ENCODE results near the gene COMT.

The COMT gene

DNA sequence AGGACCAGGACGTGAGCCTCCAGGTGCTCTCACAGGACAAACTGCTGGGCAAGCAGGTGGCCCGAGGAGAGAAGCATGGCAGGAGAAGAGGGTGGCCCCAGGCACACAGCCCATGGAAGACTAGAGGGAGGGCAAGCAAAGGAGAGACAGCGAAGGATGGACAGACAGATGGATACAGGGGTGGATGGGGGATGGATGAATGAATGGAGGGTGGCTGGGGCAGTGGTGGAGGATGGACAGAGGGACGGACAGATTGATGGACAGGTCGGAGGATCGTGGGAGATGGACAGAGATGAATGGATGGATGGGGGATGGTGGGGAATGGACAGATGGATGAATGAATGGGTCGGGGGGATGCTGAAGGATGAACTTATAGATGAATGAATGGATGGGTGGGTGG is 52.4 kb downstream of the COMT start:
- FAIRE-seq (no peak), DNase-seq (ENCODE audit: low spot score) (no peak)

DNA sequence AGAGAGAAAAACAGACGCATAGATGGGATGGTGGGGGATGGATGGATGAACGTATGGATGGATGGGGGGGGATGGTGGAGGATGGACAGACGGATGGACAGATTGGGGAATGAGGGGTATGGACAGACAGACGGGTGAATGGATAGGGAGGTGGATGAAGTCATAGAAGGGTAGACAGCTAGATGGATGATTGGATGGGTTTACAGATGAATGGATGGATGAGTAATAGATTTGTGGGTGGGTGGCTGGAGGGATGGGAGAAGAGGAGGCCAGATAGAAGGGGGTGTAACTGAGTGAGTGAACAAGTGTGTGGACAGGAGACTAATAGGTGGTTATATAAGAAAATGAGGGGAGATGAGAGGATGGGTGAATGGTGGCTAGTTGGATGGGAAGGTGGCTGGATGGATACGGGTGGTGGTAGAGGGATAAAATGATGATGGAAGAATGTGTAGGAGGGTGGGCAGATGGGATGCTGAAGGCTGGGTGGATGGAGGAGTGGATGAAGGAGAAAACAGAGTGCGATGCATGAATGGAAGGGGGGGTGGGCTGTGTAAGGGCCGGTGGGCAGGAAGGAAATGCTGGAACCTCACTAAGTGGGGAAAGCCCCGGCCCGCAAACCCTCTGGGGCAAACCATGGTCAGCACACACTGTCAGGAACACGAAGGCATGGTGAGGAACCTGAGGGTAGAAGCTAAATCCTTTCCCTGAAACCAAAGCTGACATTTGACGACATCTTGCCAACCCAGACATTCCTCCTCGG is 53.5 kb downstream of the COMT start:
- DNase-seq (ENCODE audit: low spot score) (no peak), FAIRE-seq (no peak)

DNA sequence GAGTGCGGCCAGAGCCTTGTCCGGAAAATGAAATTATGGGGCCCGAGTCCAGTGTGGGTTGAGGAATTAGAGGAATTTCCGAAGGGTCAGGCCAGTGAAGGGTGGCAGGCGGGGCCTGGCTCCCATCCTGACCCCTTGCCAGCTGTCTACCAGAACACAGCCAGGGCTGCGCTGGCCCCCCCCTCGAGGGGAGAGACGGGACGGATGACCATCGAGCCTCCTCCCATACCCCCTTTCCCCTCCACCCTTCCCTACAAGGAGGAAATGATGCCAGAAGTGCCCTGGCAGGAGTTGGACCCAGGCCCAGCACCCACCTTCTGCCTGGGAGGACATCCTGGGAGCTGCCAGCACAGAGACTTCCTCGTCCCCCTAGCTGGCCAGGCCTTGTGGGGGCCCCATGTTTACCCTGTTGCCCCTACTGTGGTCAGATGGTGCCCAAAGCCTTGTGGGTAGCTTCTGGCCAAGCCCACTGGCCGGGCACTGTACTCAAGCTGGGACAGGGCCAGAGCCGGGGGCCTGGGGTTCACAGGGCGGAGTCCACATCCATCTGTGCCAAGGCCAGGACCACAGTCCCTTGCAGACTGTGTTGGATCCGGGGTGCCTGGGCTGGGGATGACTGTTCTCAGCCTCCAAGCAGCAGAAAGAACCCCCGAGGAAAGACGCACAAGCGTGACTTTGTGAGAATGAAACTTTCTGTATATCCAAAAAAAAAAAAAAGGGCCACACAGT is 54.2 kb downstream of the COMT start:
- no peak for DNase-seq (ENCODE audit: low spot score)
- no peak for FAIRE-seq

DNA sequence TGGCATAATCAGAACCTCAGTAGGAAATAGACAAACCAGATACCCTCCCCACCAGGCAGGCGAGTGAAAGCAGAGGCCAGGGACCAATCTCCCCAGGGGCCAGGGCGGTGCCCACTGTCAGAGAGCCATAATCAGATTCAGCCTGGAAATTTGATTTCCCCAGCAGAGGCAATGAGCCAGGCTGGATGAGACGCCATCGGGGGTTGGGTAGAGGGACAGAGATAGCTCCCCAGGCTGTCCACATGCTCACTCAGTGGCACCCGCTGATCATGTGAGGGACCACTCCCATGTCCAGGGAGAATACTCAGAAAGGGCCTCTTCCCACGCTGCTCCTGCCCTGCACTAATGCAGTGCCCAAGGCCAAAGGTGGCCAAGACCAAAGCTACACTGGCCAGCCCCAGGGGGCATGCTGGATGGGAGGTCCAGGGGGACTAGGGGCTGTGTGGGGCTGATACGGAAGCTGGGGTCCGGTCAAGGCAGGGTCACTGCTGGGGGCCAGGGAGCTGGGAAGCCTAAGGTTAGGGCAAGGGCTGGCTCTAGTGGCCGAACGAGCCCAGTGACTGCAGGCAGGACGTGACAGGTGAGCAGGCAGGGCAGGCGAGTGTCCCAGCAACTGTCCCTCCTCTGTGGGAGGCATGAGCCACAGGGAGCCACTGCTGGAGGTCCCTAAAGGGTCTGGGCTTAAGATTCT is 55.3 kb downstream of the COMT start:
- DNase-seq (ENCODE audit: low spot score) = no peak
- FAIRE-seq = no peak

DNA sequence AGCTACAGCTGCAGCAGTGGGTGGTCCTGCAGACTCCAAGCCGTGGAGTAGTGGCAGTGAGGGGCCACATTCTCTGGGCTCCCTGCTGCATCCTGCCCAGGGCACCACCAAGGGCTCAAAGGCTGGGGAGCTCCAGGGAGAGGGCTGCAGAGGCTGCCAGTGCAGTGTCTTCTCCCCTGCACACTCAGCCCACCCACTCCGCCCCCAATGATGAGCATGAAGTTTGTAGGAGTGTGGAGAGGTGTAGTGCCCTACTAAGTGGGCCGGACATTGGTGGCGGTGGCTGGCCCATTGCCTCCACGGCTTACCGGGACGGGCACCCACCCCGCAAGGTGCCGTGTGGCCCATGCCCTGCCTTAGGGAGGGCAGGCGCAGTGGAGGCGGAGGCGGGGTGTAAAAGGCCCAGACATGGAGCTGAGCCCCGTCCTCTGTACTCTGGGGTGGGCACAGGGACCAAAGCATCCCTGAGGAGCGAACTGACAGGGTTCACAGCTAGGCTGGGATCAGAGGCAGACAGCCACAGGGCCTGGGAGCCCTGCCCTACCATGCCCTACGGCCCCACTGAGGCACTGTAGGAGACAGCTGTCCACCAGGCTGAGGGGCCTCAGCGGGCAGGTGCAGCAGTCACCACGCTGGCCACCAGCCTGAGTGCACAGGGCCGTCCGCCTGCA is 56.1 kb downstream of the COMT start:
- no peak for FAIRE-seq
- no peak for DNase-seq (ENCODE audit: low spot score)

DNA sequence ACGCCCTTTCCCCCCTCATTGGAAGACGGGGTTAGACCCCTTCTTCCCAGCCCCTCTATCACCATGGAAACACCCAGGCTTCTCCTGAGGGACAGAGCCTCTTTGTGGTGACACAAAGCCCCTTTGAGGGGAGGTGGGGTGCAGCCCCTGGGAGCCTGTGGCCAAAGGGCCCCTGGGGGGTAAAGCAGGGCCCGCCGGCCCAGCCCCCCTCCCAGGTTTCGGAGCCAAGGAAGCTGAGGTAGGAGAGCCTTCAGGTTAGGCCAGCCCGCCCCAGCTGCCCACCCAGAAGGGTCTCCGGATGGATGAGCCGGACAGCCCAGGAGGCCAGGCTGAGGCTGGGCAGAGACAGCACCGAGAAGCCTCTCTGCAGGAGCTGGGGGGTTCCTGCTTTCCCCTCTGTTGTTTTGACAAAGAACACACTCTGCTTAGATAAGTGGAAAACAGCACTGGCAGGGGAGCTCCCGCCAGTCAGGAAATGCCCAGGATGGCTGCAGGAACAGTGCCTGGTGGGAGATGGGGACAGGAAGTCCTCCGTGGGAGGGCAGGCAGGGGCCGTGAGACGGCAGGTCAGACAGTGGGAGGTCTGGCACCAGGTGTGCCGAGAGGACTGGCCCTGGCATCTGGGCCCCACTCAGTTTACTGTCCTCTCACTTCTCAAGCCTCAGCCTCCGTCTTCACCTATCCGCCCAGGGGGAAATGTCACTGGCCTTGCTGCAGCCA is 56.8 kb downstream of the COMT start:
- no peak for FAIRE-seq
- no peak for DNase-seq (ENCODE audit: low spot score)

DNA sequence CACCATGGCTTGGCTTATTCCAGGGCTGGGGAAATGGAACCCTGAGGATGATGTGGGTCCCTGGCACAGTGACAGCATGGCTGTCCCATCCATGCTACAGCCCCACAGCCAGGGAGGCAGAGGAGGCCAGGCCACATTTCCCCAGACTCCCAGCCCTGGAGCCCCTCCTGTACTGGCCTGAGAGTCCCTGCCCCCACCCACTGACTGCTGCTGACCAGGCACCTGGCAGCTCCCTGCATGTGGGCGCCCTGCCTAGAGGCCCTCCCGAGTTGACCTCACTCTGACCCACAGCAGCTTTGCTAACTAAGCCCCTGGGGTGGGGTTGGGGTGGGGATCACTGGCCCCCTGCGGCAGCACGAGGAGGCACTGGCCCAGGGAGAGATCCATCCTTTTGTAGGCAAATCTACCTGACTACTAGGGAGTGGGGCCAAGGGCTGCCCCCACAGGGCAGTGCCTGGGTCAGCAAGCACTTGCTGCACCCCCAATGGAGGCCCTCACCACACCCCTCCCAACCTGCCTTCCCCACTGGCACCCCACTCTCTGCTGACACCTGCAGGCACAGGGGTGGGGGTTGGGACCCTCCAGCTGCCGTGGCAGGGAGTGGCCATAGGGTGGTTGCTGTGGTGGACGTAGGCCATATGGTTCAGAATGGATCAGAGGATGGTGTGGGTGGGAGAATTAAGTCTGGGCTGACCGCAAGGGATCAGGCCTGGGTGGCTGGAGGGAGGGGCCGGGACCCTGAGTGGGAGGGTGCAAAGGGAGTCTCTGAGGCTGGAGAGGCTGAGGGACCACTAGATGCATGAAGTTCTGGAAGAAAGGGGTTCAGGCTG is 57.6 kb downstream of the COMT start:
- DNase-seq (ENCODE audit: low spot score) (no peak), FAIRE-seq (no peak)

DNA sequence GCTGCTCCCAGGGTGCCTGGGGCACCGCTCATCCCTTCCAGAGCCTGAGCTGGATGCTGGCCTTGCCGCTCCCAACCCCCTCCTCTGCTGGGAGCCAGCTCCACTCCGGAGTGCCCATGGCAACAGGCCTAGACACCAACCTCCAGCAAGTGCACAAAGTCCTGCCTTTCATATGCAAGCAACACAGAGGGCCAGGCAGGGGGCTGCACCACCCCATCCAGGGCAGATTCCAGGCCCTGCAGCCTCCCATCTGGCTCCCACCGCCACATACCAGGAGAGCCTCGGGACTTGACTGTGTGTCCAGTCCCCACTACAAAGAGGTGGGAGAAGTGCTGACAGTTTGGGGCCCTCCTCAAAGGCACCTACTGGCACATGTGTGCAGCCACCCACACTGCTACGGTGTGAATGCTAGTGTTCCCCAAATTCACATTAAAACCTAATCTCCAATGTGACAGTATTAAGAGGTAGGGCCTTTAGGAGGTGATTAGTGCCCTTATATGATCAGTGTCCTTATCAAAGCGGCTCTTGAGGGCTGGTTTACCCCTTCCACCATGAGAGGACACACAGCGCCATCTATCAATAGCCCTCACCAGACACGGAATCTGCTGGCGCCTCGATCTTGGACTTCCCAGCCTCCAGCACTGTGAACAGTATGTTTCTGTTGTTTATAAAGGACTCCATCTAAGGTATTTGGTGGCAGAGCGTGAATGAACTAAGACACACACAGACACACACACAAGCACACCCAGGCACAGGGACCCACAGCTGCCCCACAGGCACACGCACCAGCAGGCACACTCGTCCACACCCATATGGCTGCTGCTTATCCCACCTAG is 58.9 kb downstream of the COMT start:
- no peak for FAIRE-seq
- no peak for DNase-seq (ENCODE audit: low spot score)

DNA sequence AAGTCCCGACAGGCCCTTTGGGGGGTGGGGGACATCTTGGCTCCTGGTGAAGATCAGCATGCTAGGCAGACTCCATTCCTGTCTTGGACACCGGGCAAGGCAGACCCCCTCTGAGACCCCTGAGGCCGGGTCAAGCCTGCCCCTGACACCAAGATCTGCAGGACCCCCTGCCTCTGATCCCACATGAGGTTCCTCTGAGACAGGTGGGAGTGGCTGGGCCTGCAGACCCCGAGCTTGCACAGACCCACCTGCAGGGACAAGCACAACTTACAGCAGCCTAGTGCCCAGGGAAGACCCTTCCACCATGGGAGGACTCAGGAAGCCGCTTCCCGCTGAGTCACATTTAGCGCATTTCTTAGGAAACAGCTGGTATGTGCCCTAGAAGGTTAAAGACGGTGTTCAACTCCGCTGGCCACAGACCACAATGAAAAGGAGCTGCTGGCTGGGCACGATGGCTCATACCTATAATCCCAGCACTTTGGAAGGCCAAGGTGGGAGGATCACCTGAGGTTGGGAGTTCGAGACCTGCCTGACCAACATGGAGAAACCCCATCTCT is 59.6 kb downstream of the COMT start:
- FAIRE-seq (no peak), DNase-seq (ENCODE audit: low spot score) (no peak)

DNA sequence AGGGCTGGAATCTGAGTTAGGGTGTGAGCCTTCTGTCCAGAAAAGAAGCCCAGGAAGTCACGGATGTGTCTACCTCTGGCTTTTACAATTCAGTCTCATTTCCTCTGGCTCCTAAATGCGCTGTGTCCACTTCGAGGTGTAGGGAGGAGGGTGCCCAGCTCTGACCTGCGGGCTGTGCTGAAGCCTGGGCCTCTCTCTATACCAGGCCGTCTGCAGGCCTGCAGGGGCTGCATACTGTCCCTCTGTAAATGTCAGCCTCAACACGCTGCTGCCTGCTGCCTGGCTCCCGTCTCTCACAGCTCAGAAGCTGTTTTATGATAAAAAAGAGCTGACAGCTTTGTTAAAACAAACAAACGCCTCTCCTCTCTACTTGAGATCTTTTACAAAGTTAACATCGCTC is 60.6 kb downstream of the COMT start:
- no peak for DNase-seq (ENCODE audit: low spot score)
- no peak for FAIRE-seq

DNA sequence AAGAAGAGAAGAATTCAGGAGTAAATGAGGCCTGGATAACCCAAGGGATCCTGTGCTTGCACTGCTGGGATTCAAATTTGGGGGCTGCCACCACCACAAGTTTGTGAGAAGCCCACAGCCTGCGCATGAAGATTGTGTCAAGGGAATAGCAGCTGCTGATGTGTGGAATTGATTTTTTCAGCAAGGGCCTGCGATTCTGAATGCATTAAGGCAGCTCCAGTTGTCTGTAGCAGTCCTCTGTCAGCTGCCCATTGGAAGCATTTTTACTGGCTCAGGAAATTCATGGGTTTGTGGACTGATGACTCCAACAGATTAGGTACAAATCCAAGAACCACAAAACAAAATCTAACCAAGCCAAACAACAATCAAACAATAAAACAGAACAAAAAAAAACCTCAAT is 61.1 kb downstream of the COMT start:
- DNase-seq (ENCODE audit: low spot score) (no peak), FAIRE-seq (no peak)

DNA sequence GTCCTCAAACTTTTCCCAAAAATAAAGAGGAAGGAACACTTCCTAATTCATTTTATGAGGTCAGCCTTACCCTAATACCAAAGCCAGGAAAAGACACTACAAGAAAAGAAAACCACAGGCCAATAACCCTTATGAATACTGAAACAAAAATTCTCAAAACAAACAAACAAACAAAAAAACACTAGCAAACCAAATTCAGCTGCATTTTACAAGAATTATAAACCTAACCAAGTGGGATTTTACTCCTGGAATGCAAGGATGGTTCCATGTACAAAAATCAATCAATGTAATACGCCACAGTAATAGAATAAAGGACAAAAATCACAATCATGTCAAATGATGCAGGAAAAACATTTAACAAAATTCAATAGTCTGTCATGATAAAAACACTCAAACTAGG is 61.7 kb downstream of the COMT start:
- FAIRE-seq = no peak
- DNase-seq (ENCODE audit: low spot score) = no peak

DNA sequence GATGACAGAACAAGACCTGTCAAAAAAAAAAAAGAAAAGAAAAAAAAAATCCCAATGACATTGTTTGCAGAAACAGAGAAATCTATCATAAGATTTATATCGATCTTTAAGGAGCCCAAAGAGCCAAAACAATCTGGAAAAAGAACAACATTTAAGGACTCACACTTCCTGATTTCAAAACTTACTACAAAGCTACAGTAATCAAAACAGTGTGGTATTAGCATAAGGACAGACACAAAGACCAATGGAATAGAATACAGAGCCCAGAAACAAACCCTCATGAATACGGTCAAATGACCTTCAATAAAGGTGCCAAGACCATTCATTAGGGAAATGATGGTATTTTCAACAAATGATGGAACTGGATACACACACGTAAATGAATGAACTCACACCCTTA is 62.9 kb downstream of the COMT start:
- no peak for FAIRE-seq

DNA sequence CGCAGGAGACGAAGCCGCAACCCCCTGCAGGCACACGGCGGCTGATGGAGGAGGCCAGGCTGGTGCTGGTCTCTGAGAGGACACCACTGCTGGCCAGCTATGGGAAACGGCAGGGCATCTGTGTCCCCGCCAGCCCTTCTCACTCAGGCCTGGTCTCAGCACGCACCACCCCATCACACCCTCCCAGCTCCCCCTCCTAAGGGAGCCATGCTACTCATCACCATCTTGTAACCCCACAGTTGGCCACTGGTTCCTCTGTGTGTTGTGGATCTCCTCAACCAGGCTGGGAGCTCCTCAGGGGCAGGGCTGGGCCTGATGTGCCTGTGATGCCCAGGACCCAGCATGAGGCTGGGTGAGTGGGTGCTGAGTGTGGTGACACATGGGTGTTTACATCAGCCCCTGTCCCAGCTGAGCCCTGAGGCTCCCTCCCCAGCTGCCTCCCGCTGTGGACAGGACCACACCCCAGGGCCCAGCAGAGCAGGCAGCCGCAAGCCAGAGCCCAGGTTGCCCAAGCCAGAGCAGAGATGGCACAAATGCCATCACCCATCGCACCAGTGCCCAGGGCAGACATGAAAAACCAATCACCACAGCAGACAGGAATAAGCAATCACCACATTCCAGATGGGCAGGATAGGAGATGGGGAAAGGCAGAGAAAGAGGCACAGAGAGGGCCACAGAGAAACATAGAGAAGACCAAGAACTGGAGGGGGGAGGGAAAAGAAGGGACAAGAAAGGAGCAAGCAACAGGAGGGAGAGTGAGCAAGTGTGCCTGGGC is 66.8 kb downstream of the COMT start:
- DNase-seq (ENCODE audit: low spot score) (no peak), FAIRE-seq (no peak)

More for the DNA sequence above, 62.9 kb downstream of the COMT start:
- DNase-seq (ENCODE audit: low spot score) = no peak

DNA sequence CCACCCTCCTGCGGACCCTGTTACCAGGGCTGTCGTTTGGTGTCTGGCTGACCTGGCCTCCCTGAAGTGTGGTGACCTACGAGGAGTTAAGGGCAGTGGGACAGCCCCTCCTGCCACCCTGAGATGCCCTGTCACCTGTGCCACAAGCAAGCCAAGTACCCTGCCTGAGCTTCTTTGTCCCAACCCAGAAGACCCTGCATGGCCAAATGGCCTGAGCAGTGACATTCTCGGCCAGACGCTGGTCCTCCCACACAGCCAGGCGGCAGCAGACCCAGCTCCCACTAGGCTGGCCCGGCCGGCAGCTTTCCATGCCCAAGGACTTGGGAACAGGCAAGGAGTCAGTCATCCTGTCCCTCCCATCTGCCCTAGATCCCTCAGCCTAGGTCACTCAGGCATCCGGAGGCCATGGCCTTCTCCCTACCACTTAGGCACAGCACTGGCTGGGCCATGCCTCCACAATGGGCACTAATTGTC is 67.5 kb downstream of the COMT start:
- DNase-seq (ENCODE audit: low spot score) (no peak), FAIRE-seq (no peak)

DNA sequence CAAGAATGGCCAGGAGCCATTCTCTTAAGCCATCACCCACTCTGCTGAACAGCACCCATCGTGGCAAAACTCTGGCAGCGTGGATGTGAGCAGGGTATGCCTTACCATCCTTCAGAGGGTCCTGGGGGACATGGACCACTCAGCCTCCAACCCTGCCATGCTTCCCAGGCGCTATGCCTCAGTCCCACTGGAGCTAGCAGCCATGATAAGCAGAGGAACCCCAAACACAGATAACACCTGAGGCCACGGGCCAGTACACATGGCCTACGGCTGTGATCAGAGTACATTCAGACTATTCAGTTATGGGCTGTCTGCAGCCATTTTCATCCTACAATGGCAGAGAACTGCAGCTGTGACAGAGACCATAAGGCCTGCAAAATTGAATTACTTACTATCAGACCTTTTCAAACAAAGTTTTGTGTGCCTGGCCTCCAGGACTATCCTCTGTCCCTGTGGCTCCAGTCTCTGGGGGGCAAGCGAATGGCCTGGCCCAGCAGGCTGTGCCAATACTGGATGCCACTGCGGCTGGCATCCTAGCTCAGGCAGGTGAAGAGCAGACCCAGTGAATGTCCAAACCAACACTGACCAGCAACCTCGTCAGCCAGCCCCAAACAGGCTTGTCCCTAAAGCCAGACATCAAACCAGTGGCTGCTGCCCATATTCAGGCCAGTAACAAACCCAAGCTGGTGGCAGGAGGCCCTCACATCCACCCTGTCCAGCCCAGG is 68.2 kb downstream of the COMT start:
- DNase-seq (ENCODE audit: low spot score) = no peak
- no peak for FAIRE-seq

DNA sequence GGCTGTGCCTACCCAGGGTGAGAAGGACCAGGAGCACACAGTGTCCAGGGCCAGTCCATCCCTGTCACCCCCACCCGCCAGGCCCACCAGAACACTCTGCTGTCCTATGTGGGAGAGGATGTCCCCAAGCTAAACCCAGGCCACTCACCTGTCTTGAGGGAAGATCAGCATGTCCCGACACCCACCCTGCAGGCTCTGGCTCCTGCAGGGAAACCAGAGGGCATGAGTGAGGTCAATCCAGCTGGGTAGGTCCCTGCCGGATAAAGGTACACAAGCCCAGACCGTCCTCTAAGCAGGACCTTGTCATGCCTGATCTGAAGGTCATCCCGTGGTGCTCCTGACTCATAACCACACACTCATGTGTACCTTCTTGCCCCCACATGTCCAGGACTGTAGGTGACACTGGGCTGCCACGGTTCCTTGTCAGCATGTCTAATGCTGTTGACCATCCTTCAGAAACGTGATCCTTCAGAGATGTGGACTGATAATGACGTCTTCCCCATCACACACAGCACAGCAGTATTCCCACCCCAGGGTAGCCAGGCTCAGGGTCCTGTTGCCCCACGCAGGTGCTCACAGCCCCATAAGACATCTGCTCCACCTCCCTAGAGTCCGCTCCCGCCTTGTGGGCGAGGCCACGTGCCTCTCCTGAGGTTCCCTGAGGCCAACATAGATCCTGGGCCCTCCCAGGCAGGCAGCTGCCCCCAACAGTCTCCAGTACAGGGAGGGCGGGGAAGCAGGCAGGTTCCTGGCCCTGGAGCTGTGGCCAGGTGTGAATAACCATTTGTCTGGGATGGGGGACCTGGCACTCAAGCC is 68.9 kb downstream of the COMT start:
- DNase-seq (ENCODE audit: low spot score) = no peak
- FAIRE-seq = no peak
